SK-N-MC (cell line): ENCODE results near the gene AGPAT3.

Experiments used
- EZH2 ChIP-seq: fragments of 200-600 bp; sonication (generic); IDR thresholded peaks from one replicate; pipeline ENCODE4 v1.6.1; 2017; ENCODE audit warnings: antibody characterized with exemption
- POLR2AphosphoS5 ChIP-seq: IDR thresholded peaks from 2 replicates; pipeline ENCODE4 v1.6.1; 2012; ENCODE audit warnings: mild to moderate bottlenecking, low read depth, low read length, borderline replicate concordance

DNA sequence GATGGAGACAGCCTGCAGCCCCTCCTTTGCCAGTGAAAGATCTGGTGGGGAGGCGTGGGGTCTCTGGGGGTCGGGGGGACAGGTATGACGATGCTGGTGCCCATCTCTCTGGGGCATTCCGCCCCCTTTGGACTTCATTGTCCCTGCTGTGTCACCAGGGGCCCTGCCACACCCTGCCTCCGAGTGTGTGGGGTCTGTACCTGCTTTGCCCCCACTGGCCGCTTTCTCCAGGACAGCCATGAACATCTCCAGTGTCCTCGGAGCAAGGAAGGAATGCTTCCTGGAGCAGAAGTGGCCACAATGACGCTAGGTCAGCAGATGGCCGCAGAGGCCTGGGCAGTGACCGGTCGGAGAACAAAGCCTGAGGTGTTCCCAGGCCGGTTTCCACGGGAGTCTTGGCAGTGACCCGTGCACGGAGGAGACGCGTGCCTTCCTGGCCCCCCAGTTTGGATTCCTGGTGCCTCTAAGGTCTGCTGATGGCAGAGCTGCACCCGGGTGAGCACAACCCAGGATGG, 128.5 kb downstream of the AGPAT3 start:
- TF ChIP-seq POLR2AphosphoS5: no peak
- no peak for TF ChIP-seq EZH2
